HepG2 (cell line): ENCODE results near the gene CCL18. TPM values are rescaled to one million over a fixed set of nuclear protein-coding genes. Genes with fewer than 3 reads are reported as not detected.

ENCODE experiments used
- ATAC-seq: fragments of 200-7000 bp; cut with Tn5 transposase; 3 replicates; pipeline ENCODE4 v1.9.1; 2020; ENCODE audit warnings: mild to moderate bottlenecking, moderate library complexity
- Bru-seq: library from RNA; stranded (reverse); fragments of 400-500 nt; gene quantifications from one replicate; lab custom pipeline; 2021; lab: Mats Ljungman, UMichigan
- BruChase-seq, 2 experiments: library from RNA; stranded (reverse); fragments of 400-500 nt; gene quantifications; one replicate each; lab custom pipeline; 2021; lab: Mats Ljungman, UMichigan
- BruUV-seq: library from RNA; stranded (reverse); fragments of 400-500 nt; replicated peaks from 2 replicates; lab custom pipeline; 2021; lab: Mats Ljungman, UMichigan
- CTCF ChIA-PET: fragments of 300-600 bp; formaldehyde crosslinking; extraction: SDS; loops from one replicate; lab custom pipeline; 2021; ENCODE audit warnings: low total read pairs, inconsistent platforms, low intra/inter-chr PET ratio; lab: Yijun Ruan, JAX
- POLR2A ChIA-PET: fragments of 350-600 bp; sonication (Branson Sonifier 250); formaldehyde crosslinking; loops from one replicate; lab custom pipeline; 2020; ENCODE audit warnings: antibody characterized with exemption, inconsistent platforms; lab: Yijun Ruan, JAX
- DNase-seq: peaks from one replicate; pipeline ENCODE4 v3.0.0-alpha.2; 2015; ENCODE audit warnings: low spot score
- FAIRE-seq: peaks from 3 replicates; lab custom pipeline; 2011; peaks lifted over from hg19 to GRCh38; lab: Jason Lieb, UNC
- H2AFZ ChIP-seq: one replicate; pipeline ENCODE4 v1.6.1; 2011; ENCODE audit warnings: low read length, inconsistent platforms
- H3K27ac ChIP-seq: fragments of 300-600 bp; 3 replicates; pipeline ENCODE4 v1.8.0; 2011; ENCODE audit warnings: mixed run types, mild to moderate bottlenecking, mixed read lengths, low read length, inconsistent platforms; ENCODE audit not compliant: insufficient read depth; ENCODE audit errors: extremely low read length
- H3K27me3 ChIP-seq, 2 experiments: fragments of 200-600 bp in 1 of 2; 2 replicates in 1 of 2; 3 replicates in 1 of 2; pipeline versions ENCODE4 v1.6.0 to v1.8.0; 2011; ENCODE audit warnings: low read length in 2 of 2, mild to moderate bottlenecking in 2 of 2, moderate library complexity in 2 of 2, inconsistent platforms in 1 of 2; ENCODE audit not compliant: insufficient read depth in 2 of 2, control insufficient read depth in 1 of 2
- H3K36me3 ChIP-seq, 2 experiments: fragments of 200-600 bp in 1 of 2; replicated peaks in 1 of 2; 2 replicates in 1 of 2; 3 replicates in 1 of 2; pipeline versions ENCODE4 v1.5.1 to v1.8.0; 2011; ENCODE audit warnings: low read length in 2 of 2, inconsistent platforms in 1 of 2; ENCODE audit not compliant: insufficient read depth in 2 of 2, control insufficient read depth in 1 of 2
- H3K4me1 ChIP-seq: 2 replicates; pipeline ENCODE4 v1.5.1; 2012; ENCODE audit warnings: low read length, inconsistent platforms; ENCODE audit not compliant: insufficient read depth
- H3K4me2 ChIP-seq: 2 replicates; pipeline ENCODE4 v1.6.0; 2011; ENCODE audit warnings: low read depth, low read length, inconsistent platforms
- H3K4me3 ChIP-seq, 3 experiments: fragments of 200-600 bp in 1 of 3; sonication (generic), shearing (Covaris generic) in 1 of 3; replicated peaks in 1 of 3; 2 replicates each; pipeline ENCODE4 v1.5.1; 2011 to 2016; ENCODE audit warnings: low read length in 3 of 3, inconsistent platforms in 2 of 3, low read depth in 2 of 3, mild to moderate bottlenecking in 2 of 3, control low read depth in 1 of 3, mixed read lengths in 1 of 3; ENCODE audit not compliant: insufficient read depth in 1 of 3
- H3K79me2 ChIP-seq: one replicate; pipeline ENCODE4 v1.6.1; 2011; ENCODE audit warnings: low read length, inconsistent platforms; ENCODE audit not compliant: insufficient read depth
- H3K9ac ChIP-seq: 2 replicates; pipeline ENCODE4 v1.6.0; 2011; ENCODE audit warnings: mild to moderate bottlenecking, low read depth, low read length, inconsistent platforms; ENCODE audit not compliant: insufficient read depth
- H3K9me3 ChIP-seq: 2 replicates; pipeline ENCODE4 v1.5.1; 2012; ENCODE audit warnings: mild to moderate bottlenecking, low read length
- H4K20me1 ChIP-seq: 2 replicates; pipeline ENCODE4 v1.6.0; 2011; ENCODE audit warnings: inconsistent platforms, mild to moderate bottlenecking, low read length, moderate library complexity; ENCODE audit not compliant: insufficient read depth
- DNMT3B ChIP-seq: conservative IDR thresholded peaks from 2 replicates; pipeline ENCODE4 v1.6.1; 2016; ENCODE audit warnings: missing biosample characterization, control low read depth
- HHEX ChIP-seq: IDR thresholded peaks from 2 replicates; pipeline ENCODE4 v1.6.1; 2016; ENCODE audit warnings: control low read depth
- JUNB ChIP-seq: sonication (generic); formaldehyde crosslinking; IDR thresholded peaks from 2 replicates; pipeline ENCODE4 v1.8.0; 2022; ENCODE audit warnings: missing genetic modification reagents, mild to moderate bottlenecking, borderline replicate concordance
- KDM5B ChIP-seq: sonication (generic); formaldehyde crosslinking; IDR thresholded peaks from 2 replicates; pipeline ENCODE4 v1.4.0; 2020; ENCODE audit warnings: missing genetic modification reagents, mild to moderate bottlenecking, borderline replicate concordance
- POLR2G ChIP-seq: fragments of 200-400 bp; formaldehyde crosslinking; IDR thresholded peaks from 2 replicates; pipeline ENCODE4 v1.6.1; 2018; ENCODE audit warnings: mild to moderate bottlenecking, low read depth, low read length, moderate library complexity
- PPARG ChIP-seq: conservative IDR thresholded peaks from 2 replicates; pipeline ENCODE4 v1.6.1; 2016; ENCODE audit warnings: missing biosample characterization, missing genetic modification reagents
- ZNF350 ChIP-seq: sonication (generic); formaldehyde crosslinking; IDR thresholded peaks from 2 replicates; pipeline ENCODE4 v1.4.0; 2020; ENCODE audit warnings: mild to moderate bottlenecking, low read depth, missing genetic modification reagents, borderline replicate concordance
- ZNF430 ChIP-seq: sonication (generic); formaldehyde crosslinking; IDR thresholded peaks from 2 replicates; pipeline ENCODE4 v1.9.0; 2021; ENCODE audit warnings: mild to moderate bottlenecking, missing genetic modification reagents
- ZNF724P ChIP-seq: sonication (generic); formaldehyde crosslinking; IDR thresholded peaks from 2 replicates; pipeline ENCODE4 v1.8.0; 2022; ENCODE audit warnings: missing genetic modification reagents, borderline replicate concordance
- ZNF782 ChIP-seq: sonication (generic); formaldehyde crosslinking; IDR thresholded peaks from 2 replicates; pipeline ENCODE4 v1.4.0; 2020; ENCODE audit warnings: missing genetic modification reagents, mild to moderate bottlenecking, borderline replicate concordance
- WGBS: methylation state at CpG from one replicate; pipeline ENCODE4 v1.1.6; 2017; ENCODE audit warnings: low lambda C conversion rate; 5-methylcytosine and 5-hydroxymethylcytosine counted together
- in situ Hi-C: cut with HindIII; loops from 2 replicates; pipeline ENCODE4 v1.10.0; 2017; ENCODE audit warnings: low pct_unique_long_range_greater_than_20kb; ENCODE audit not compliant: extremely low pct_ligation_motif_present
- intact Hi-C: fragments of 100-400 bp; cut with micrococcal nuclease; formaldehyde crosslinking; loops from one replicate; pipeline ENCODE4 v1.10.0; 2022; ENCODE audit not compliant: unreplicated experiment
- long read RNA-seq, 2 experiments: library from RNA in 1 of 2; library from polyadenylated mRNA in 1 of 2; stranded (forward) in 1 of 2; unstranded in 1 of 2; transcript quantifications; one replicate each; pipeline ENCODE4 v2.0.0, GENCODE V29; 2019 to 2022
- polyA minus RNA-seq, 3 experiments: library from RNA; depleted of rRNA, polyadenylated mRNA; stranded (reverse); fragments of >200 nt; gene quantifications; 2 replicates each; pipeline ENCODE4 v1.2.3, GENCODE V29; 2011; ENCODE audit warnings: low replicate concordance in 1 of 3
- polyA plus RNA-seq, 8 experiments: library from polyadenylated mRNA; depleted of rRNA in 3 of 8; stranded (reverse) in 7 of 8; unstranded in 1 of 8; fragments of >200 nt; fragmentation: Illumina TruSeq in 4 of 8; extraction: Trizol in 4 of 8; gene quantifications; 2 replicates each; pipeline versions ENCODE4 v1.2.1 to v1.2.3, GENCODE V29; 2011 to 2016; ENCODE audit warnings: low read depth in 4 of 8, missing spikeins in 1 of 8, mixed read lengths in 1 of 8; ENCODE audit not compliant: insufficient read depth in 1 of 8
- total RNA-seq, 5 experiments: library from RNA; depleted of rRNA; stranded (reverse); fragments of >200 nt; fragmentation: Illumina TruSeq; extraction: Trizol; gene quantifications; 2 replicates each; pipeline ENCODE4 v1.2.3, GENCODE V29; 2016; ENCODE audit warnings: low read depth in 1 of 5
- TF ChIP-seq, protein P1 (sequence below): sonication (generic); formaldehyde crosslinking; IDR thresholded peaks from 2 replicates; pipeline ENCODE4 v1.5.0; 2020; ENCODE audit warnings: mild to moderate bottlenecking, missing genetic modification reagents
- TF ChIP-seq, protein P2 (sequence below): sonication (generic); formaldehyde crosslinking; IDR thresholded peaks from 2 replicates; pipeline ENCODE4 v1.4.0; 2020; ENCODE audit warnings: missing genetic modification reagents
- TF ChIP-seq, protein P3 (sequence below): sonication (generic); formaldehyde crosslinking; IDR thresholded peaks from 2 replicates; pipeline ENCODE4 v1.4.0; 2020; ENCODE audit warnings: missing genetic modification reagents; ENCODE audit errors: not compliant biosample characterization
- TF ChIP-seq, protein P4 (sequence below): sonication (generic); formaldehyde crosslinking; IDR thresholded peaks from 2 replicates; pipeline ENCODE4 v1.5.0; 2020; ENCODE audit warnings: missing genetic modification reagents, mild to moderate bottlenecking, borderline replicate concordance

The CCL18 gene, protein sequence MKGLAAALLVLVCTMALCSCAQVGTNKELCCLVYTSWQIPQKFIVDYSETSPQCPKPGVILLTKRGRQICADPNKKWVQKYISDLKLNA
- not detected in 2 replicates for total RNA-seq (2016; rRNA removed; fragmentation: Illumina TruSeq; extraction: Trizol)
- not detected in 2 replicates for total RNA-seq (2016; cell fraction: cytosol; rRNA removed; fragmentation: Illumina TruSeq; extraction: Trizol; ENCODE audit: low read depth)
- not detected in 2 replicates for total RNA-seq (2016; cell fraction: insoluble cytoplasmic fraction; rRNA removed; fragmentation: Illumina TruSeq; extraction: Trizol)
- total RNA-seq (2016; cell fraction: membrane; rRNA removed; fragmentation: Illumina TruSeq; extraction: Trizol): not detected in 2 replicates
- not detected in 2 replicates for total RNA-seq (2016; cell fraction: nucleus; rRNA removed; fragmentation: Illumina TruSeq; extraction: Trizol)
- not detected in 2 replicates for polyA plus RNA-seq (2011; rRNA removed)
- not detected in 2 replicates for polyA plus RNA-seq (2011; cell fraction: cytosol; rRNA removed)
- polyA plus RNA-seq (2011; cell fraction: nucleus; rRNA removed): not detected in 2 replicates
- polyA plus RNA-seq (2012): not detected in 2 replicates
- not detected in 2 replicates for polyA plus RNA-seq (2016; cell fraction: cytosol; fragmentation: Illumina TruSeq; extraction: Trizol; ENCODE audit: low read depth)
- polyA plus RNA-seq (2016; cell fraction: insoluble cytoplasmic fraction; fragmentation: Illumina TruSeq; extraction: Trizol; ENCODE audit: low read depth): not detected in 2 replicates
- polyA plus RNA-seq (2016; cell fraction: membrane; fragmentation: Illumina TruSeq; extraction: Trizol; ENCODE audit: low read depth): not detected in 2 replicates
- not detected in 2 replicates for polyA plus RNA-seq (2016; cell fraction: nucleus; fragmentation: Illumina TruSeq; extraction: Trizol; ENCODE audit: insufficient read depth, low read depth)
- not detected in 2 replicates for polyA minus RNA-seq (2011; rRNA and poly(A)+ RNA removed; ENCODE audit: low replicate concordance)
- polyA minus RNA-seq (2011; cell fraction: cytosol; rRNA and poly(A)+ RNA removed): not detected in 2 replicates
- polyA minus RNA-seq (2011; cell fraction: nucleus; rRNA and poly(A)+ RNA removed): not detected in 2 replicates
- Bru-seq, nascent RNA: percentile 21 among the genes with signal in this experiment
- percentile 17 among the genes with signal in this experiment for BruChase-seq, experiment 1, labeled RNA remaining after a 6-hour chase
- BruChase-seq, experiment 2, labeled RNA remaining after a 2-hour chase: percentile 27 among the genes with signal in this experiment
- long read RNA-seq, experiment 1: 0 reads
- long read RNA-seq, experiment 2: 0 reads

DNA sequence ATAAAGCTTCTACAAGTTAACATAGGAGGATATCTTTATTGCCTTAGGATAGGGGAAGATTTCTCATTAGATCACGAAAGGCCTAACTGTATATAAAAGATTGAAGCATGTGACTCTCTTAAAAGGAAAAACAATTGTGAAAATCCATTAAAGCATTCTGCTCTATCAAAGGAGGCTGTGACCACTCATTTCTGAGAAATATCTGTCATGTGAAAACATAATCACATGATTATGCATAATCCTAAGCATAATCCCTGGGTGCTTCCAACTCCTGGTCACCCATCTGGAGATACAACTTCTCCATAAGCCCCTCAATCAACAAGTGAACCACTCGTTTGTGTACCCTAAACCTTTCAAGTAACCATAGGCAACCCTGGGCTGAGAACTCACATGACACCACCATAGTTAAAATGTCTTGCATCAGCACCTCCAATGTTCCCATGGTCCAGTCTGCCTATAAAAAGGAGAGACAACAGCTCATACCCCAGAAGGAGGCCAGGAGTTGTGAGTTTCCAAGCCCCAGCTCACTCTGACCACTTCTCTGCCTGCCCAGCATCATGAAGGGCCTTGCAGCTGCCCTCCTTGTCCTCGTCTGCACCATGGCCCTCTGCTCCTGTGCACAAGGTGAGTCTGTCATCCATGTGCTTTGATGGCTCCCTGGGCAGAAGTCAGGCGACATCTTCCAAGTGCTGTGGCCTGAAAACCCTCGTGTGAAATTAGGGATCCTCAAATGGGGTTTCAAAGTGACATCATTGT lies at the start of gene CCL18:
Gene CCL18, plus strand, starts transcription at position 487 of the 756 bp plus-strand sequence. Its CDS starts 71 bp downstream, at position 558.
- Histone ChIP-seq H2AFZ (no peak within 1 kb of the TSS), H3K4me3 (no peak within 1 kb of the TSS), H4K20me1 (no peaks in the 10 kb centered on the region), H3K79me2 (no peaks in the 10 kb centered on the region), H3K9me3 (no peaks in the 10 kb centered on the region), H3K27ac (no peak within 1 kb of the TSS), H3K36me3 (no peaks in the 10 kb centered on the region)
- no TSS peak for BruUV-seq
- WGBS: 4% methylated on average over 5 of the region's 5 CpGs
- TF ChIP-seq ZNF724P (CRISPR knock-in tag) (no peak), ZNF430 (CRISPR knock-in tag) (no peak), KDM5B (CRISPR knock-in tag) (no peak), HHEX (CRISPR knock-in tag) (no peak), PPARG (CRISPR knock-in tag) (no peak), POLR2G (no peak), ZNF782 (CRISPR knock-in tag) (no peak), JUNB (CRISPR knock-in tag) (no peak), DNMT3B (CRISPR knock-in tag) (no peak), ZNF350 (CRISPR knock-in tag) (no peak)
- TF ChIP-seq, protein P1, sequence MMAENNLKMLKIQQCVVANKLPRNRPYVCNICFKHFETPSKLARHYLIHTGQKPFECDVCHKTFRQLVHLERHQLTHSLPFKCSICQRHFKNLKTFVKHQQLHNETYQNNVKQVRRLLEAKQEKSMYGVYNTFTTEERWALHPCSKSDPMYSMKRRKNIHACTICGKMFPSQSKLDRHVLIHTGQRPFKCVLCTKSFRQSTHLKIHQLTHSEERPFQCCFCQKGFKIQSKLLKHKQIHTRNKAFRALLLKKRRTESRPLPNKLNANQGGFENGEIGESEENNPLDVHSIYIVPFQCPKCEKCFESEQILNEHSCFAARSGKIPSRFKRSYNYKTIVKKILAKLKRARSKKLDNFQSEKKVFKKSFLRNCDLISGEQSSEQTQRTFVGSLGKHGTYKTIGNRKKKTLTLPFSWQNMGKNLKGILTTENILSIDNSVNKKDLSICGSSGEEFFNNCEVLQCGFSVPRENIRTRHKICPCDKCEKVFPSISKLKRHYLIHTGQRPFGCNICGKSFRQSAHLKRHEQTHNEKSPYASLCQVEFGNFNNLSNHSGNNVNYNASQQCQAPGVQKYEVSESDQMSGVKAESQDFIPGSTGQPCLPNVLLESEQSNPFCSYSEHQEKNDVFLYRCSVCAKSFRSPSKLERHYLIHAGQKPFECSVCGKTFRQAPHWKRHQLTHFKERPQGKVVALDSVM: no peak
- TF ChIP-seq, protein P2, sequence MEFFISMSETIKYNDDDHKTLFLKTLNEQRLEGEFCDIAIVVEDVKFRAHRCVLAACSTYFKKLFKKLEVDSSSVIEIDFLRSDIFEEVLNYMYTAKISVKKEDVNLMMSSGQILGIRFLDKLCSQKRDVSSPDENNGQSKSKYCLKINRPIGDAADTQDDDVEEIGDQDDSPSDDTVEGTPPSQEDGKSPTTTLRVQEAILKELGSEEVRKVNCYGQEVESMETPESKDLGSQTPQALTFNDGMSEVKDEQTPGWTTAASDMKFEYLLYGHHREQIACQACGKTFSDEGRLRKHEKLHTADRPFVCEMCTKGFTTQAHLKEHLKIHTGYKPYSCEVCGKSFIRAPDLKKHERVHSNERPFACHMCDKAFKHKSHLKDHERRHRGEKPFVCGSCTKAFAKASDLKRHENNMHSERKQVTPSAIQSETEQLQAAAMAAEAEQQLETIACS (CRISPR knock-in tag): no peak
- TF ChIP-seq, protein P3, sequence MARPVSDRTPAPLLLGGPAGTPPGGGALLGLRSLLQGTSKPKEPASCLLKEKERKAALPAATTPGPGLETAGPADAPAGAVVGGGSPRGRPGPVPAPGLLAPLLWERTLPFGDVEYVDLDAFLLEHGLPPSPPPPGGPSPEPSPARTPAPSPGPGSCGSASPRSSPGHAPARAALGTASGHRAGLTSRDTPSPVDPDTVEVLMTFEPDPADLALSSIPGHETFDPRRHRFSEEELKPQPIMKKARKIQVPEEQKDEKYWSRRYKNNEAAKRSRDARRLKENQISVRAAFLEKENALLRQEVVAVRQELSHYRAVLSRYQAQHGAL (CRISPR knock-in tag): no peak
- TF ChIP-seq, protein P4, sequence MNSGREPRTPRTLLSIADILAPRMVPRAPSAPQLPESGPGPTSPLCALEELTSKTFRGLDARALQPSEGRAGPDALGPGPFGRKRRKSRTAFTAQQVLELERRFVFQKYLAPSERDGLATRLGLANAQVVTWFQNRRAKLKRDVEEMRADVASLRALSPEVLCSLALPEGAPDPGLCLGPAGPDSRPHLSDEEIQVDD (CRISPR knock-in tag): no peak
- TF ChIP-seq, all 625 proteins: peak for 0
- 0 out of 5 replicates have a peak, but pooled peaks cover 0 to 4% of the 10 kb centered on the region in 2 experiments for H3K27me3 ChIP-seq
- DNase-seq: no peak
- H3K9ac ChIP-seq: no peak within 1 kb of the TSS
- ChIA-PET POLR2A (no interaction called here), CTCF (no interaction called here)
- intact Hi-C loops (no loop called here), in situ Hi-C loops (loop anchor here (10.0 kb wide), 1 partner anchor 59 kb away; the partner anchor contains the start of gene CCL15)
- ATAC-seq: no peak
- no peak within 1 kb of the TSS for H3K4me2 ChIP-seq
- no peak for FAIRE-seq
- no peaks in the 10 kb centered on the region for H3K4me1 ChIP-seq
